ENCODE results near the gene DNAJC24.

DNA sequence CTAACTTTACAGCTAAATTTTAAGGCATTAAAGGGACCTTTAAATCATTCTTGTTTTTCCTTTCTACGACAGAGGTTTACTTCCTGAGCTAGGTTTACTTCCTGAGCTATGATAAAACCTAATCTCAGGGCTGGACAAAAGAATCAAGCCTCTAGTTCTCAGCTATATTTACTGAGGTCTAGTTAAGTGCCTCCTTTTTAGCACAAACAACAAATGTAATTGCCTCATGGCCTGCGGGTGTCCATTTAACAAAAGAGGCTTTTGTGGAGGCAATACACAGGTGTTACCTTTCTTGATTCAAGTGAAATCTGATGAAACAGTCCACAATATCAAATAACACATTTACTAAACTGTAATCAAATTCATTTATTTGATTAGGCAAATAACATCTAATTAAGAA, 72.4 kb downstream of the DNAJC24 start:
- TF ChIP-seq POLR2AphosphoS5 (IDR thresholded peaks at IDR 0.05; ENCODE audit: borderline replicate concordance, low read depth, low read length) = no peak
- no peak for TF ChIP-seq EZH2 (IDR thresholded peaks at IDR 0.05)

All from SK-N-MC (cell line).